WTC11 (cell line): ENCODE data around the gene AGXT.

Experiments
- ETV6 ChIP-seq: sonication (generic); formaldehyde crosslinking; IDR thresholded peaks from 2 replicates; pipeline ENCODE4 v1.8.1; 2022; ENCODE audit warnings: mild to moderate bottlenecking, missing genetic modification reagents
- FOXP1 ChIP-seq: sonication (generic); formaldehyde crosslinking; IDR thresholded peaks from 2 replicates; pipeline ENCODE4 v1.8.0; 2022; ENCODE audit warnings: missing genetic modification reagents, mild to moderate bottlenecking, moderate library complexity, borderline replicate concordance
- JUN ChIP-seq: sonication (generic); formaldehyde crosslinking; IDR thresholded peaks from 2 replicates; pipeline ENCODE4 v1.8.0; 2023; ENCODE audit warnings: mild to moderate bottlenecking, missing genetic modification reagents
- SMAD3 ChIP-seq: sonication (generic); formaldehyde crosslinking; IDR thresholded peaks from 2 replicates; pipeline ENCODE4 v1.8.0; 2022; ENCODE audit warnings: missing genetic modification reagents, mild to moderate bottlenecking, borderline replicate concordance
- TCF7 ChIP-seq: sonication (generic); formaldehyde crosslinking; IDR thresholded peaks from 2 replicates; pipeline ENCODE4 v1.8.0; 2022; ENCODE audit warnings: mild to moderate bottlenecking, low read depth, missing genetic modification reagents, moderate library complexity
- ZNF138 ChIP-seq: sonication (generic); formaldehyde crosslinking; conservative IDR thresholded peaks from 2 replicates; pipeline ENCODE4 v1.8.1; 2022; ENCODE audit warnings: mild to moderate bottlenecking, moderate library complexity, missing genetic modification reagents
- ZNF512 ChIP-seq: sonication (generic); formaldehyde crosslinking; IDR thresholded peaks from 2 replicates; pipeline ENCODE4 v1.8.1; 2022; ENCODE audit warnings: missing genetic modification reagents, borderline replicate concordance
- TF ChIP-seq, protein P1 (sequence below): fragments of 200-600 bp; IDR thresholded peaks from 2 replicates; pipeline ENCODE4 v1.8.0; 2022; ENCODE audit warnings: antibody characterized with exemption
- TF ChIP-seq, protein P2 (sequence below): sonication (generic); formaldehyde crosslinking; IDR thresholded peaks from 2 replicates; pipeline ENCODE4 v1.8.1; 2022; ENCODE audit warnings: low read depth, mild to moderate bottlenecking, moderate library complexity, missing genetic modification reagents, borderline replicate concordance
- TF ChIP-seq, protein P3 (sequence below): fragments of 250-450 bp; sonication (Bioruptor Pico); IDR thresholded peaks from 2 replicates; pipeline ENCODE4 v1.8.0; 2021; ENCODE audit warnings: mild to moderate bottlenecking

- TF ChIP-seq, protein P1, sequence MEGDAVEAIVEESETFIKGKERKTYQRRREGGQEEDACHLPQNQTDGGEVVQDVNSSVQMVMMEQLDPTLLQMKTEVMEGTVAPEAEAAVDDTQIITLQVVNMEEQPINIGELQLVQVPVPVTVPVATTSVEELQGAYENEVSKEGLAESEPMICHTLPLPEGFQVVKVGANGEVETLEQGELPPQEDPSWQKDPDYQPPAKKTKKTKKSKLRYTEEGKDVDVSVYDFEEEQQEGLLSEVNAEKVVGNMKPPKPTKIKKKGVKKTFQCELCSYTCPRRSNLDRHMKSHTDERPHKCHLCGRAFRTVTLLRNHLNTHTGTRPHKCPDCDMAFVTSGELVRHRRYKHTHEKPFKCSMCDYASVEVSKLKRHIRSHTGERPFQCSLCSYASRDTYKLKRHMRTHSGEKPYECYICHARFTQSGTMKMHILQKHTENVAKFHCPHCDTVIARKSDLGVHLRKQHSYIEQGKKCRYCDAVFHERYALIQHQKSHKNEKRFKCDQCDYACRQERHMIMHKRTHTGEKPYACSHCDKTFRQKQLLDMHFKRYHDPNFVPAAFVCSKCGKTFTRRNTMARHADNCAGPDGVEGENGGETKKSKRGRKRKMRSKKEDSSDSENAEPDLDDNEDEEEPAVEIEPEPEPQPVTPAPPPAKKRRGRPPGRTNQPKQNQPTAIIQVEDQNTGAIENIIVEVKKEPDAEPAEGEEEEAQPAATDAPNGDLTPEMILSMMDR = no peak
- TF ChIP-seq ZNF138 (CRISPR knock-in tag) = no peak
- no peak for TF ChIP-seq ZNF512 (CRISPR knock-in tag)
- TF ChIP-seq JUN (CRISPR knock-in tag) = no peak
- TF ChIP-seq SMAD3 (CRISPR knock-in tag) = no peak
- TF ChIP-seq, protein P2, sequence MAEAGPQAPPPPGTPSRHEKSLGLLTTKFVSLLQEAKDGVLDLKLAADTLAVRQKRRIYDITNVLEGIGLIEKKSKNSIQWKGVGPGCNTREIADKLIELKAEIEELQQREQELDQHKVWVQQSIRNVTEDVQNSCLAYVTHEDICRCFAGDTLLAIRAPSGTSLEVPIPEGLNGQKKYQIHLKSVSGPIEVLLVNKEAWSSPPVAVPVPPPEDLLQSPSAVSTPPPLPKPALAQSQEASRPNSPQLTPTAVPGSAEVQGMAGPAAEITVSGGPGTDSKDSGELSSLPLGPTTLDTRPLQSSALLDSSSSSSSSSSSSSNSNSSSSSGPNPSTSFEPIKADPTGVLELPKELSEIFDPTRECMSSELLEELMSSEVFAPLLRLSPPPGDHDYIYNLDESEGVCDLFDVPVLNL (CRISPR knock-in tag) = no peak
- TF ChIP-seq, protein P3, sequence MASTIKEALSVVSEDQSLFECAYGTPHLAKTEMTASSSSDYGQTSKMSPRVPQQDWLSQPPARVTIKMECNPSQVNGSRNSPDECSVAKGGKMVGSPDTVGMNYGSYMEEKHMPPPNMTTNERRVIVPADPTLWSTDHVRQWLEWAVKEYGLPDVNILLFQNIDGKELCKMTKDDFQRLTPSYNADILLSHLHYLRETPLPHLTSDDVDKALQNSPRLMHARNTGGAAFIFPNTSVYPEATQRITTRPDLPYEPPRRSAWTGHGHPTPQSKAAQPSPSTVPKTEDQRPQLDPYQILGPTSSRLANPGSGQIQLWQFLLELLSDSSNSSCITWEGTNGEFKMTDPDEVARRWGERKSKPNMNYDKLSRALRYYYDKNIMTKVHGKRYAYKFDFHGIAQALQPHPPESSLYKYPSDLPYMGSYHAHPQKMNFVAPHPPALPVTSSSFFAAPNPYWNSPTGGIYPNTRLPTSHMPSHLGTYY = no peak
- TF ChIP-seq TCF7 (CRISPR knock-in tag) = no peak
- TF ChIP-seq ETV6 = no peak
- TF ChIP-seq FOXP1 (CRISPR knock-in tag) = no peak
These were observed 48.5 kb downstream of the AGXT start for GRCh38 chr2:240917009-240917683.
